ENCODE data around the gene SSTR1.

Gene SSTR1

GRCh38 chr14:38176379-38176778 is 31.3 kb upstream of the SSTR1 start:
- Histone ChIP-seq H3K9me3 (ENCODE audit: control insufficient read depth, insufficient read depth, low read length) (peaks cover 21% of the 10 kb centered on the region; the same call in 1 of the 2 replicates), H3K4me2 (ENCODE audit: low read length) (no peak overlapping the region), H3K36me3 (ENCODE audit: control insufficient read depth, low read length) (no peaks in the 10 kb centered on the region), H3K27ac (ENCODE audit: low read depth, low read length) (no peak overlapping the region), H3K4me1 (ENCODE audit: control insufficient read depth, low read length) (no peaks in the 10 kb centered on the region), H3F3A (ENCODE audit: control insufficient read depth, insufficient read depth) (no peaks in the 10 kb centered on the region), H3K4me3 (ENCODE audit: low read length) (no peak overlapping the region), H4K20me1 (ENCODE audit: control insufficient read depth, insufficient read depth, low read depth, low read length) (no peaks in the 10 kb centered on the region), H3K27me3 (ENCODE audit: control insufficient read depth, low read length) (no peaks in the 10 kb centered on the region), H3K9me2 (replicated peaks; ENCODE audit: control insufficient read depth, low read length) (no peaks in the 10 kb centered on the region), H3K79me2 (ENCODE audit: control insufficient read depth, low read length) (no peaks in the 10 kb centered on the region)
- TF ChIP-seq CTCF (IDR thresholded peaks at IDR 0.05; ENCODE audit: low read depth, low read length, poor library complexity, severe bottlenecking) (no peak), EZH2phosphoT487 (IDR thresholded peaks at IDR 0.05; ENCODE audit: borderline replicate concordance, low read length) (no peak)

DNA sequence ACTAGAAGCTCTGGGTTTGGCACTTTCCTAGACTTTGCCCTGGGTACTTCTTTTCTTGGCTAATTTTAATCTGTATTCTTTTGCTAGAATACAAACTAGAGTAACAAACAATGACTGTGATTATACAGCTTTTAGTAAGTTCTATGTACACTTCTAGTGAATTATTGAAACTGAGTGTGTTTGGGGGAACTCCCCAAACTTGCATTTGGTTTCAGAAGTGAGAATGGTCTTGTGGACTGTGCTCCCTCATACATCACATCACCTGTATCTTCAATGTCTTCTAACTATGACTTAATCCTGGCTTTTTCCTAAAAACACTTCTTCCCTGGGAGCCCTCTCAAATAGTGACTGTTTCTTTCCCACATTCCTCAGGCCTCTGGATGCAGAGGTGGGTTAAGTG is 23.6 kb upstream of the SSTR1 start:
- Histone ChIP-seq H3F3A (ENCODE audit: control insufficient read depth, insufficient read depth) (no peaks in the 10 kb centered on the region), H3K9me2 (replicated peaks; ENCODE audit: control insufficient read depth, low read length) (no peaks in the 10 kb centered on the region), H3K4me3 (ENCODE audit: low read length) (no peak overlapping the region), H3K4me1 (ENCODE audit: control insufficient read depth, low read length) (no peaks in the 10 kb centered on the region), H3K9me3 (ENCODE audit: control insufficient read depth, insufficient read depth, low read length) (peaks cover 13% of the 10 kb centered on the region; the same call in 1 of the 2 replicates), H3K27ac (ENCODE audit: low read depth, low read length) (no peak overlapping the region), H3K27me3 (ENCODE audit: control insufficient read depth, low read length) (no peaks in the 10 kb centered on the region), H4K20me1 (ENCODE audit: control insufficient read depth, insufficient read depth, low read depth, low read length) (no peaks in the 10 kb centered on the region), H3K36me3 (ENCODE audit: control insufficient read depth, low read length) (no peaks in the 10 kb centered on the region), H3K4me2 (ENCODE audit: low read length) (no peak overlapping the region), H3K79me2 (ENCODE audit: control insufficient read depth, low read length) (no peaks in the 10 kb centered on the region)
- TF ChIP-seq EZH2phosphoT487 (IDR thresholded peaks at IDR 0.05; ENCODE audit: borderline replicate concordance, low read length) (no peak), CTCF (IDR thresholded peaks at IDR 0.05; ENCODE audit: low read depth, low read length, poor library complexity, severe bottlenecking) (no peak)

DNA sequence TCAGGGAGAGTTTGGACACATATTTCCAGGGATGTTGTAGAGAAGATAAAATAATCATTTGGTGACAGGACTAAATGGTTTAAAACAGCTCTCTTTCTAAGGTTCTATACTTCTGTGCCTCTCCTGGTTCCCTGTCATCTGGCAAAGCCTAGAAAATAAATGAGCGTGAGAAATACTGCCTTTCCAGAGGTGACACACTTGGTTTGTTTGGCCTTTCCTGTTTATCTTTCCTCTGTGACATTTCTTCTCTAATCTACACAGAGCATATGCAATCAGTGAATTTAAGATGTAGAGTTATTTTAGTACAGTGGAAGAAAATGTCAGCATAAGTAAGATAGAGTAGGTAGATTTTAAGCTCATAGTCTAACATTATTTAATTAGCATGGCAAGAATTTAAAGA is 22.0 kb upstream of the SSTR1 start:
- Histone ChIP-seq H3K4me3 (ENCODE audit: low read length) (no peak overlapping the region), H3K4me2 (ENCODE audit: low read length) (no peak overlapping the region), H3F3A (ENCODE audit: control insufficient read depth, insufficient read depth) (no peaks in the 10 kb centered on the region), H3K36me3 (ENCODE audit: control insufficient read depth, low read length) (no peaks in the 10 kb centered on the region), H3K9me3 (ENCODE audit: control insufficient read depth, insufficient read depth, low read length) (peaks cover 3% of the 10 kb centered on the region; the same call in 1 of the 2 replicates), H3K79me2 (ENCODE audit: control insufficient read depth, low read length) (no peaks in the 10 kb centered on the region), H3K9me2 (replicated peaks; ENCODE audit: control insufficient read depth, low read length) (no peaks in the 10 kb centered on the region), H3K4me1 (ENCODE audit: control insufficient read depth, low read length) (no peaks in the 10 kb centered on the region), H3K27me3 (ENCODE audit: control insufficient read depth, low read length) (no peaks in the 10 kb centered on the region), H4K20me1 (ENCODE audit: control insufficient read depth, insufficient read depth, low read depth, low read length) (no peaks in the 10 kb centered on the region), H3K27ac (ENCODE audit: low read depth, low read length) (no peak overlapping the region)
- TF ChIP-seq CTCF (IDR thresholded peaks at IDR 0.05; ENCODE audit: low read depth, low read length, poor library complexity, severe bottlenecking): no peak
- TF ChIP-seq EZH2phosphoT487 (IDR thresholded peaks at IDR 0.05; ENCODE audit: borderline replicate concordance, low read length): no peak
